T-helper 2 cell treated with Interferon-gamma antibody and Interleukin-4, amounts not matched to agents 100 ng/mL and 5 ng/mL, for 36 hours (primary cell): Measurements from ENCODE around the gene ORM2. TPM values are rescaled to one million over a fixed set of nuclear protein-coding genes. Genes with fewer than 3 reads are reported as not detected.
"Not testable (repeated sequence)": the region's sequence is repeated elsewhere in the genome, so short reads cannot be mapped to it uniquely, and the experiment has no call there.

ENCODE experiments used
- intact Hi-C: fragments of 100-400 bp; cut with micrococcal nuclease; formaldehyde crosslinking; loops from one replicate; pipeline ENCODE4 v1.15.1; 2023
- total RNA-seq: library from RNA; stranded (reverse); gene quantifications from 2 replicates; pipeline ENCODE4 v1.2.3, GENCODE V29; 2022

Gene ORM2
- total RNA-seq, 1 donor from 2014 or later = not detected

- intact Hi-C loops = no loop called here
Measured at GRCh38 chr9:114330636-114331035, 967 bp downstream of the ORM2 start.

DNA sequence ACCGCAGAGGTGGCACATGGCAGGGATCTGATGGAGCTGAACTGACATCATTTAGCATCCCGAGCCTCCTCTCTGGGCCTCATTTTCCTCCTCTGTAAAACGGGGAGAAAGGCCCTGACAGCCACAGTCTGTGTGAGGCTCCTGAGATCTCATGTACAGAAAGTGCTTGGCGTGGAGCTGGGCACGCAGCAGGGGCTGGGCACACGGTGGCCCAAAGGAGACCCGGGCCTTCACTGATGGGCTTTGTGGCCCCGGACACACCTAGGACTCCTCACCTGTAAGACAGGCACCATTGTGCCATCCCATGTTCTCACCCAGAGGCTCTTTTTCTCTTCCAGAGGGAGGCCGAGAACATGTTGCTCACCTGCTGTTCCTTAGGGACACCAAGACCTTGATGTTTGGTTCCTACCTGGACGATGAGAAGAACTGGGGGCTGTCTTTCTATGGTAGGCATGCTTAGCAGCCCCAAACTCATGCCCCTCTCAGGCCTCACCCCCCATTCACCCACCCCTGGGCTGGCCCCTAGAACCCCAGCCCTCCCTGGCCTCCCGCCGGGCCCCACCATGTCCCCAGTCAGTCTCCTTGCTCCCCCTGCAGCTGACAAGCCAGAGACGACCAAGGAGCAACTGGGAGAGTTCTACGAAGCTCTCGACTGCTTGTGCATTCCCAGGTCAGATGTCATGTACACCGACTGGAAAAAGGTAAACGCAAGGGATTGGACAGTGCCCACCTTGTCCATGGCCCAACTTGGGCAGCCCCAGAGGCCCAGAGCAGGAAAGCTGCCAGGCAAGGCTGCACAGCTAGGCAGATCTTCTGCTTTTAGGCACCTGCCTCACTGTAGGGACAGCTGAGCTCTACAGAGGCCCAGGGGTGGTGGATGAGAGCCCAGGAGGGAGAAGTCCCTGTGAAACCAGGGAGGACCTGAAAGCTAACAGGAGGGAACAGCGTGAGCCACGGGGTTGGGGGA lies 1.8 kb downstream of the ORM2 start:
- intact Hi-C loops = not testable (repeated sequence)

- intact Hi-C loops = not testable (repeated sequence)
Measured at GRCh38 chr9:114332474-114333040, 2.9 kb downstream of the ORM2 start.

GRCh38 chr9:114333718-114334117 lies 4.0 kb downstream of the ORM2 start:
- intact Hi-C loops = not testable (repeated sequence)

- intact Hi-C loops = no loop called here
Measured at GRCh38 chr9:114334490-114334889, 4.8 kb downstream of the ORM2 start.

GRCh38 chr9:114335745-114336144 lies 6.1 kb downstream of the ORM2 start:
- intact Hi-C loops = no loop called here

GRCh38 chr9:114336157-114336556 lies 6.5 kb downstream of the ORM2 start:
- intact Hi-C loops = no loop called here

- intact Hi-C loops = no loop called here
Measured at GRCh38 chr9:114336699-114337395, 7.2 kb downstream of the ORM2 start.

- intact Hi-C loops = loop anchor here (2.0 kb wide), 2 partner anchors 169 to 317 kb away; no protein-coding TSS in a partner anchor
Measured at GRCh38 chr9:114338187-114338586, 8.5 kb downstream of the ORM2 start.

GRCh38 chr9:114339130-114339908 lies 9.7 kb downstream of the ORM2 start:
- intact Hi-C loops = loop anchor here (1.0 to 2.0 kb wide), 4 partner anchors 49 to 315 kb away; no protein-coding TSS in a partner anchor

DNA sequence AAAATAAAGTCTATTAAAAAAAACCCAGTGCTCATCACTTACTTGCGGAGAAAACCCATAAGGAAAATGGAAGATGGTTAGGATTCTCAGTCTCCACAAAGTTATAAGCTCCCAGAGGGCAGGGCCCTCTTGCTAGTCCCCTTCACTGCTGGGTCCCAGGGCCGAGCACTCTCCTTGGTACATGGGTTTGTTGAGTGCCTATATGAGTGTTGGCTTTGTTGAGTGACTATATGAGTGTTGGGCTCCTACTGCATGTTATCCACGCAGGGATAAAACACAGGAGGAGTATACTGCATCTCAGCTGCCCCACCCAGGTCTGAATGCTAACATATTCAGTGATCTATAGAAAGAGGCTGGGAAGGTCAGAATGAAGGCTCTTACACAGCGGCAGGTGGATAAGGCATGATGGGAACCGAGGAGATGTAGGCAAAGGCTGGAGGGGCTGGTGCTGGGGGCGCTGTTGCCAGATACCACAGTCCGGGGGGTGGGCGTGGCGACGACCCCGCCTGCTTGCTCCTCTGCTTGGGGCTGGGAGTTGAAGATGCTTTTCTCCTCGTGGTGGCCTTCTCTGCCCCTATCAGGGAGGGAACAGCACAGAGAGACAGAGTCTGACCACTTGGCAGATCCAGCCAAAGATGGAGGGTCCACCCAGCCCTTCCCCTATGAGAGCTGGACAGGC lies 11.6 kb downstream of the ORM2 start:
- intact Hi-C loops = no loop called here

- intact Hi-C loops = no loop called here
Measured at GRCh38 chr9:114341991-114342390, 12.3 kb downstream of the ORM2 start.

DNA sequence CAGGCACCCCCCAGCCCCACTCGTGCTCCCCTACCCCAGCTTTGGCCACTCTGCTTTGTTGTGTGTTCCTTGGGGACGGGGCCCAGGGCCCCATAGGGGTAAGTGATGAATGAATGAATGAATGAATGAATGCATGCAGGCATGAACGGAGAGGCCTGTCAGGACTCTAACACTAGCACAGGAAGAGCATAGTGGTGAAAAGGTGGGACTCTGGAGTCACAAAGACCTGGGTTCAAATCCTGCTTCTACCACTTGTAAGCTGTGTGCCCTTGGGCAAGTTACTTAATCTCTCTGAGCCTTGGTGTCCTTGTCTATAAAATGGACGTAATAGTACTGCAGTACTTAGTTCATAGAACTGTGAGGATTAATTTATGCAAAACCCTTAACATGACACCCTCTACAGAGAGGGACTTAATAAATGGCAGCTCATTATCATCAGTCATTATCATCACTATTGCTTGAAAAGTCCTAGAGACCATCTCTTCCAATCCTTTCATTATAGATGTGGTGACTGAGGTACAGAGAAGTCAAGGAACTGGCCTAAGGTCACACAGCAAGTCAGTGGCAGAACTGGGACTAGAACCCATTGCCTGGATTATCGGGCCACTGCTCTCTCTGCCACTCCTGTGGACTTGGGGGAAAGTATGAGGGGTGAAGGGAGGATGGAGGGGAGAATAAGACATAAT lies 13.2 kb downstream of the ORM2 start:
- intact Hi-C loops = no loop called here

DNA sequence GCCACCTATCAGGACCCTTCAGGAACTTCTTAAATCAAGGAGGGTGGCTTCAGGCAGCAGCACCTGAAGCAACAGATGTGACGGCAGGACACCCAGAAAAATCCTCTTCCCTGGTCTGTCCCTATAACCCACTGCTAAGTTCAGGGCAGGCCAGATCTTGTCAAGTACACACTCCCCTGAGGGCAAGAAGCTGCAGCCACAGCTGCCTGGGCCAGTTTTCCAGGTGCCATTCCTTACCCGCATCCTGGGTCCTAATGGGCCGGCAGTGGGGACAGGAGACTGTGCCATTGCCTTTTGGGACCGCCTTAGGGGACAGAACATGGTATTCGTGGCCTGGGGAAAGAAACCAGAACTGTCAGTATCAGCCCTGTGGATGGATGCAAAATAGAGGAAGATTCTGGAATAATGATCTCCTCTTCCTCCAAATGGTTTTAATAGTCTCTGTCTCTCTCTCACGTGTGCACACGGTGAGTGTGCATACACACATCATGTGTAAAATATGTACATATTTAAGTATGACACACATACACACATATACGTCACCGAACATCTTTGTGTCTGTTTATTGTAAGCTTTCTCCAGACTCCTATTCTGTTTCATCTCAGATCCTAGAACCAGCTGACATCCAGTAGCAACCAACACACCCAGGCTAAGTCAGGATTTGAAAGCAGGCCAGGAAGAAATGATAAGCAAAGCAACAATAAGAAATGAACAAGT lies 14.0 kb downstream of the ORM2 start:
- intact Hi-C loops = no loop called here

DNA sequence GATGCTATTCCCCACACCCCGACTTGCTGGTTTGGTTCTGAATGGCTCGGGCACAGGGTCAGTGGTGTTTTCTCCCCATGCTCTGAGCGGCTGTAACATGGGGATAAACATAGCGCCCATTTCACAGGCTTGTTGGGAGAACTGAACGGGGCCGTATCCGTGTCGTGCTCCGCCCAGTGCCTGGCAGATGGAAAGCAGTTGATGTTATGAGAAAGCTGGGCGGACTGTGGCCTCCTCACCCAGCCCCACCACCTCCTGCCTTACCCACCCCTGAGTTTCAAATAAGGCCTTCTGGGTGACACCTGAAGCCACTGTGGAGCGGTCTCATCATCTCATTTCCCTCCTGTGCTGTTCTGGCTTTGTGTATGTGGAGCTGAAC lies 14.5 kb downstream of the ORM2 start:
- intact Hi-C loops = no loop called here

GRCh38 chr9:114344692-114345091 lies 15.0 kb downstream of the ORM2 start:
- intact Hi-C loops = no loop called here

DNA sequence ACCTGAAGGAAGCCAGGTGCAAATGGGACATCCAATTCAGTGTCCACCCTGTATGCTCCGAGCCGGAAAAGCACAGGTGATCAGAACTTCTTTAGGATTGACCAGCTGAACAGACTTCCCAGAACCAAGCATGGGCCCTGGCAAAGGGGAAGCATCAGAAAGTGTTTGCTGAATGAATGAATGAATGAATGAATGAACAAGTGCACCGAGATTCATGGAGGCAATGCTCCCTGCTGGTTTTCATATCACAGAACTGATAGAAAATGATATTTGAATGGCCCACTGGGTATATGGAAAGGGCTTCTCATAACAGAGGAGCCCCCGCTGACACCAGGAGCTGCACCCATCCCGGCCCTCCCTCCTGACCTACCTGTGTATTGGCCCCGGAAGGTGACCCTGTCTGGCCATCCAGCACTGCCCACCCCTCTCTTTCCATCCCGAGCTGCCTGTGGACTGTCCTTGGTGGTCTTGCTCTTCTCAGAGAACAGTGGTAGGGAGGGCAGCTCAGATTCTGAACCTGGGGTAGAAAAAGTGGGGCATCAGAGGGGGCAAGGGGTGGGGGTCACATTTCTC lies 15.9 kb downstream of the ORM2 start:
- intact Hi-C loops = no loop called here

GRCh38 chr9:114346146-114346545 lies 16.5 kb downstream of the ORM2 start:
- intact Hi-C loops = no loop called here

DNA sequence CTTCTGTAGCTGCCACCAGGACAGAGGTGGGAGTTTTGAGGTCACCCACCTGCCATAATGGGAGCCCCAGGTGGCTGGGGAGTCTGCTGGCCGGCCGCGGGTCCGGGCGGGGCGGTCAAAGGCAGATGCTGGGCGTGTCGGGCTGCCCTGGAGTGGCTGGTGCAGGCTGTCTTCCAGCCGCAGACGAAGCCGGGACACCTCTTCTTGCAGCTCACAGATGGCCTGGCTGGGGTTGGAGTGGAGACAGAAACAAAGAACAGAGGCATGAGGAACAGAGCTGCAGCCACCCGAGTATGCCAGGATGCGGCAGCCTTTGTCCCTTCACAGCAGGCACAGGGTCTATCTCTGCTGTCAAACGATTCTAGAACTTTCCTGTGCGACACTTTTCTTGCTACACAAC lies 18.0 kb downstream of the ORM2 start:
- intact Hi-C loops = loop anchor here (2.0 kb wide), 1 partner anchor 37 kb away; no protein-coding TSS in a partner anchor
